RCC 7860 (cell line): ENCODE measurements around the gene RUFY3.
A peak's percentile ranks its signal among the peaks of the same experiment; 100 is the strongest.
"Not testable (repeated sequence)": the region's sequence is repeated elsewhere in the genome, so short reads cannot be mapped to it uniquely, and the experiment has no call there.

Experiments used
- DNase-seq: peaks from one replicate; pipeline ENCODE4 v3.0.0-alpha.2; 2015; ENCODE audit warnings: low spot score
- FAIRE-seq: peaks from 2 replicates; lab custom pipeline; 2012; peaks lifted over from hg19 to GRCh38; lab: Jason Lieb, UNC

Gene RUFY3

GRCh38 chr4:70734168-70734954 is 12.6 kb downstream of the RUFY3 start:
- FAIRE-seq (peak; percentile 67), DNase-seq (peak; percentile 37)

- DNase-seq (no peak), FAIRE-seq (no peak)
These were observed 13.2 kb downstream of the RUFY3 start for GRCh38 chr4:70734971-70735370.

GRCh38 chr4:70735915-70736314 is 14.2 kb downstream of the RUFY3 start:
- FAIRE-seq: peak; percentile 50
- not testable (repeated sequence) for DNase-seq

GRCh38 chr4:70737006-70737405 is 15.2 kb downstream of the RUFY3 start:
- no peak for FAIRE-seq
- no peak for DNase-seq

- FAIRE-seq (no peak), DNase-seq (no peak)
These were observed 15.6 kb downstream of the RUFY3 start for GRCh38 chr4:70737409-70737808.

GRCh38 chr4:70739496-70740337 is 18.0 kb downstream of the RUFY3 start:
- DNase-seq: no peak
- no peak for FAIRE-seq

GRCh38 chr4:70741867-70742658 is 20.3 kb downstream of the RUFY3 start:
- DNase-seq: no peak
- FAIRE-seq: no peak

GRCh38 chr4:70743731-70744130 is 22.0 kb downstream of the RUFY3 start:
- DNase-seq (no peak), FAIRE-seq (no peak)

GRCh38 chr4:70746179-70746839 is 24.5 kb downstream of the RUFY3 start:
- FAIRE-seq (no peak), DNase-seq (no peak)

- DNase-seq: no peak
- no peak for FAIRE-seq
These were observed 26.1 kb downstream of the RUFY3 start for GRCh38 chr4:70747874-70748273.

GRCh38 chr4:70749313-70749712 is 27.5 kb downstream of the RUFY3 start:
- no peak for DNase-seq
- peak; percentile 44 for FAIRE-seq

GRCh38 chr4:70752236-70752635 is 30.5 kb downstream of the RUFY3 start:
- DNase-seq (no peak), FAIRE-seq (no peak)

- no peak for DNase-seq
- no peak for FAIRE-seq
These were observed 31.9 kb downstream of the RUFY3 start for GRCh38 chr4:70753630-70754029.

GRCh38 chr4:70754470-70754869 is 32.7 kb downstream of the RUFY3 start:
- DNase-seq: no peak

GRCh38 chr4:70754990-70755688 is 33.4 kb downstream of the RUFY3 start:
- DNase-seq (no peak), FAIRE-seq (no peak)

More at GRCh38 chr4:70754470-70754869, 32.7 kb downstream of the RUFY3 start:
- FAIRE-seq: no peak

- no peak for FAIRE-seq
- no peak for DNase-seq
These were observed 37.4 kb downstream of the RUFY3 start for GRCh38 chr4:70759126-70759525.

GRCh38 chr4:70759627-70760026 is 37.9 kb downstream of the RUFY3 start:
- FAIRE-seq (no peak), DNase-seq (no peak)

- FAIRE-seq (no peak), DNase-seq (no peak)
These were observed 38.9 kb downstream of the RUFY3 start for GRCh38 chr4:70760662-70761061.

GRCh38 chr4:70761276-70761816 is 39.6 kb downstream of the RUFY3 start:
- FAIRE-seq (no peak), DNase-seq (no peak)

GRCh38 chr4:70765368-70765767 is 43.6 kb downstream of the RUFY3 start:
- DNase-seq (no peak), FAIRE-seq (no peak)
